Iris pigment epithelial cell (primary cell): ENCODE data around the gene ANKS3.
"Not testable (repeated sequence)": the region's sequence is repeated elsewhere in the genome, so short reads cannot be mapped to it uniquely, and the experiment has no call there.

Source experiments
- DNase-seq: peaks from one replicate; pipeline ENCODE4 v3.0.0-alpha.2; 2011; ENCODE audit warnings: low read depth

Gene ANKS3

DNA sequence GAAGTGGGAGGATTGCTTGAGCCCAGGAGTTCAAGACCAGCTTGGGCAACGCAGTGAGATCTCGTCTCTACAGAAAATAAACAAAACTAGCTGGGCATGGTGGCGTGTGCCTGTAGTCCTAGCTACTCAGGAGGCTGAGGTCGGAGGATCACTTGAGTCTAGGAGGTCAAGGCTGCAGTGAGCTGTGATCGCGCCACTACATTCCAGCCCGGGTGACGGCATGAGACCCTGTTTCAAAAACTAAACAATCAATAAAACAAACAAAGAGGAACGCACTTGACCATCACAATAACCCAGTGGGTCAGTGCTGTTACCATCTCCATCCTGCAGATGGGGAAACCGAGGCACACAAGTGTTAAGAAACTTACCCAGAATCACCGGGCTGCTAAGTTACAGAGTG is 19.2 kb upstream of the ANKS3 start:
- DNase-seq, result no peak

DNA sequence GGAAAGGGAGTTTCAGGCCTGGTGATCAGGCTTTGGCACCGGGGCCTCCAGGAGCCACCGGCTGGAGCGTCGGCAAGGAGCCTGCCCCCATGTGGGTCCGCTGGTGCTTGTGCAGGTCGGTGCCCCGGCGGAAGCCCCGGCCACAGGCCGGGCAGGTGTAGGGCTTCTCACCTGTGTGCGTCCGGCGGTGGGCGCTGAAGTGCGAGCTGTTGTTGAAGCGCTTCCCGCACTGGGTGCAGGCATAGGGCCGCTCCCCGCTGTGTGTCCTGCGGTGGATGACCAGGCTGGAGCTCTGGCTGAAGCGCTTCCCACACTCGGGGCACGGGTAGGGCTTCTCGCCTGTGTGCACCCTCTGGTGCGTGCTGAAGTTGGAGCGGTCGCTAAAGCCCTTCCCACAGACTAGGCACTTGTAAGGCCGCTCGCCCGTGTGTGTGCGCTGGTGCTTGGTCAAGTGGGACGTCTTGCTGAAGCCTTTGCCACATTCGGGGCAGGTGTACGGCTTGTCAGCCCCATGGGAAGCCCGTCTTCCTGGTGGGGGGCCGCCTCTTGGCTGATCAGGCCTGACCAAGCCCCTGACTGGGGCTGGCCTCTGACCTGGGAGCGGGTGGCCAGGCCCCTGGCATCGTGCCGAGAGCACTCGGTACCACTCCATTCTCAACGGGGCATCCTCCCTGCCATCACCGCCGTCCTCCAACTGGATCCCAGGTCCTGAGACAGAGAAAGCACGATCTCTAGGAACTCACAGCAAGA is 18.5 kb upstream of the ANKS3 start:
- no peak for DNase-seq

DNA sequence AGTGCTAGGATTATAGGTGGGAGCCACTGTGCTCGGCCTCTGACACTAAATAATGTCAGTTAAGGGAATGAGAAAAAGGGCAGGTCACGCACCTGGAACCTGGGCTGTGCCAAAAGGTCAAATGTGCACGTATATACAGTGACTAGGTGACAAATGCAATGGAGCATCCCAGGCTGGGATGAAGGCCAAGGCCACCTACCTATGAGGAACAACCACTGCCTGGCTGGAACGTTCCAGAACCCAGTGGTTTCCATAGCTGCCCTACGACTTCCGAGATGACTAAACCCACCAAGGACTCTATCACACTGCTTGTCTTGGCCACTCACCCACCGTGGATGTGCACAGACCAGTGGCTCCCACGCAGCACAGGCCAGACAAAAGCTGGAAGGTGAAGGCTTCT is 16.8 kb upstream of the ANKS3 start:
- no peak for DNase-seq

DNA sequence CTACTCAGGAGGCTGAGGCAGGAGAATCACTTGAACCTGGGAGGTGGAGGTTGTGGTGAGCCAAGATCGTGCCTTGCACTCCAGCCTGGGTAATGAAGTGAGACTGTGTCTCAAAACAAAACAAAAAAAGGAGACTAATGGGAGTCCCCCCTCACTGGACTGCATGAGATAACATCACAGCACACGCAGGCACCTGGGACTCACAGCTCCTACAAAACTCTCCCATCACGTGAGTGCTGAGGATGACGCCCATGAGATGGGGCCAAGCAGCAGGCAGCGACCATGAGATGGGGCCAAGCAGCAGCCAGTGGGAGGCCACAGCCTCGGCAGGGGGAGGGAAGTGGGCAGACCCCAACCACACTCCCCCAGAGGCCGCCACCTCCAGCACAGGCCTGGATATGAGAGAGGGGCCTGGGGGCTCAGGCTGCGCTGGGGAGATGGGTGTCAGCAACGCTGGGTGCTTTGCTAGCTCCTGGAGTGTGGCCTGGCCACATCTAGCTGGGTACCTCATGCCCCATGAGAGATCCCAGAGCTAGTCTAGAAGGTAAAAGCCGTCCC is 15.7 kb upstream of the ANKS3 start:
- DNase-seq, result no peak

DNA sequence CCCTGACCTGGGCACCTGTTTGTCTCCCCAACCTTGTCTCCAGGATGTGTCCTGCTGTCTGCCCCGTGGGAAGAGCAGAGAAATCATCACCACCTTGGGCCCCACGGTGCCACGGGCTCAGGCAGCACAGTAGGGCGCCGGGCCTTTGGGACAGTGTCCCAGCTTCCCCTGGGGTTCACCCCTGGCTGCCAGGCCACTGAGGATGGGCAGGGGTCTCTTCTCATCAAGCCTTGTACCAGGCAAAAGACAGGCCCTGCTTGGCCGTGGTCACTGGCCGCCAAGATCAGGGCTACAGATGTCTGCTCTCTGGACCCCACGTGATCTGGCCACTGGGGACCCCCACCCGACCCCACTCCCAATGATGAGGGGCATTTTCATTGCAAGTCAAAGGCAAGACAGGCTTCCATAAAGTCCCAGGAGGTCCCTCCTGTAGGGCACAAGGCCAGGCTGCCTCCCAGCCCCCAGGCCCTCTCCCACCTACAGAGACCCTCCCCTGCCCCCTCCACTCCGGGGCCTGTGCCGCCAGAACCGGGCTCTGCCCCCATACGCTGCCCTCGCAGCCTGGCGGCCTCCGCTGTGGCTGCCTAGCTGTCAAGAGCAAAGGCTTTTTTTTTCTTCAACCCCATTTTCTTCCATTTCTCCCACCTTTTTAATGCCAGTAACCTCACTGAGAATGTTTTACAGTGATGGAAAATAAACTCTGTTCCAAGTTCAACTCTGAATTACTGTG is 14.8 kb upstream of the ANKS3 start:
- DNase-seq, result no peak

DNA sequence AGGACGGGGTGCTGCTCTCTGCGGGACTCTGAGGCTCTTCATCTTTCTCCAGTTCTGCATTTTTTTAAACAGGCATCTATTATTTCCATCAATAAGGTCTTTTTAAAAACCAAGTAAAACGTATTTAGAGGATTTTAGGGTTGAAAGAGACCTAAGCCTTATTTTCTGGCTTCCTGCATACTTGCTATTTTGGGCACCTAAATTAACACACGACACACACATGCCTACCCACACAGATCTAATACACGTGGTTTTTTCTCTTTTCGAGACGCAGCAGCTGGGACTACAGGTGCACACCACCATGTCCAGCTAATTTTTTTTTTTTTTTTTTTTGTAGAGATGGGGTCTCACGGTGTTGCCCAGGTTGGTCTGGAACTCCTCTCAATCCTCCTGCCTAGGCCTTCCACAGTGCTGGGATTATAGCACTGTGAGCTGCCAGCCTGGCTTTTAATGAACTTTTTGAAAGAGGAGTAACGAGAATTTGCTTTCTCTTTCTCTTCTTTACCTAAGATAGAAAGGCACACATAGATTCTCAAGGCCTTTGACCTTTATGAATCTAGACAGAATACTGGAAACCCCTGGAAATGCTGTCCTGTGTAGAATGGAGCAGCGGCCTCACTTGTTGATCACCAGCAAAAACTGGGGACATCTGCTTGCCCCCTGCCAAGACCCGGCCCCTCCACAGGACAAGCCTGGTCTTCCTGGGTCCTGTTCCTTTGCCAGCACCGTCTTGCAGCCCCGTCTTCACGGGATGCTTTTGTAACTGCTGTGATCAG is 14.0 kb upstream of the ANKS3 start:
- no peak for DNase-seq

DNA sequence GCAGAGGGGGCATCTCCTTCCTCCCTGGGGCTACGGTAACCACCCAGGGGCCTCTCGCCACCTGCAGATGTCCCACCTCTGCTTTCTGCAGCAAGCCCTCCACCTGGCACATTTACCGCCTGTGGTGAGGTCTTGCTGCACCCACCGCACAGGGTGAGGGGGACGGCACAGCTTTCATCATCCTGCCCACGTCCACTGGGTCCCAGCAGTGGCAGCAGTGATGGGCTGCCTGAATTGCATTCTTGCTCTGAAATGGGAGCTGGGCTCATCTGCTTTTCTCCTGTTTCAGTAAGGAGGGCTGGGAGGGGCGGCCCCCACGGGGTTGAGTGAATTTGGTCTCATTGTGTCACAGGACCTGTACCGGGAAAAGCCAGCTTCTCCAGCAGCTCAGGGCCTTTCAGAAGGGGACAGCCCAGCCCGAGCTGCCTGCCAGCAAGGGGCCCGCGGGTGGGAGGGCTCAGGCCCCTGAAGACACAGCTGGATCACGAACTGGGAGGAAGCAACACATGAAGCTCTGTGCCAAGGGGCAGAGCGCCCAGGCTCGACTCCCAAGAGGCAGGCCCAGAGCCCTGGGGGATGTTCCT is 13.0 kb upstream of the ANKS3 start:
- no peak for DNase-seq

DNA sequence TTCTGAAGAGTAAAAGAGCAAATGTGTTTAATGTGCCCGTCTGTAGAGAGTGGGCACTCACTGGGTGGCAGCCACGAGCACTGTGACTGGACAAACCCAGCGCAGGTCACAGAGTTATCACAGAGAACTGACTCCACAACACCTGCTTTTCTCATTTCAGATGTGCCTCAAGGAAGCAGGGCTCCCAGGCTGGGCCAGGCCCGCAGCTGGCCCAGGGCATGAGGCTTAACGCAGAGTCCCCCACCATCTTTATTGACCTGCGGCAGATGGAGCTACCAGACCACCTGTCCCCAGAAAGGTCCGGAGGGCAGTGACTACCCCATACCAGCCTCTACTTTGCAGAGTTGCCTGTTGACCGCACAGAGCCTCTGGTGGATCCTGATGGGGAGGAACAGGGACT is 12.1 kb upstream of the ANKS3 start:
- DNase-seq, result no peak

DNA sequence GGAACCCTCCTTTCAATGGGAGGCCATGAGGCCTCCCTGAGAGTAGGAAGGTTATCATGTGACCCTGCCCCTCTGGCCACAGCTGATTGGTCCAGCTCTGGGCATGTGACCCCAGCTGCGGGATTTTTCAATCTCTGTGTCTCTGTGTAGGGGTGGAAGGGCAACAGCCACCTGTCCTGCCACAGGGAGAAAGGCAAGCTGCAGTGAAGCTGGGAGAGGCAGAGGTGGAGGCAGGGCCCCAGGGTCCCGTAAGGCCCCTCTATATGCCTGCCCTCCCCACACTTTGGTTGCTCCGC is 11.2 kb upstream of the ANKS3 start:
- DNase-seq, result no peak

DNA sequence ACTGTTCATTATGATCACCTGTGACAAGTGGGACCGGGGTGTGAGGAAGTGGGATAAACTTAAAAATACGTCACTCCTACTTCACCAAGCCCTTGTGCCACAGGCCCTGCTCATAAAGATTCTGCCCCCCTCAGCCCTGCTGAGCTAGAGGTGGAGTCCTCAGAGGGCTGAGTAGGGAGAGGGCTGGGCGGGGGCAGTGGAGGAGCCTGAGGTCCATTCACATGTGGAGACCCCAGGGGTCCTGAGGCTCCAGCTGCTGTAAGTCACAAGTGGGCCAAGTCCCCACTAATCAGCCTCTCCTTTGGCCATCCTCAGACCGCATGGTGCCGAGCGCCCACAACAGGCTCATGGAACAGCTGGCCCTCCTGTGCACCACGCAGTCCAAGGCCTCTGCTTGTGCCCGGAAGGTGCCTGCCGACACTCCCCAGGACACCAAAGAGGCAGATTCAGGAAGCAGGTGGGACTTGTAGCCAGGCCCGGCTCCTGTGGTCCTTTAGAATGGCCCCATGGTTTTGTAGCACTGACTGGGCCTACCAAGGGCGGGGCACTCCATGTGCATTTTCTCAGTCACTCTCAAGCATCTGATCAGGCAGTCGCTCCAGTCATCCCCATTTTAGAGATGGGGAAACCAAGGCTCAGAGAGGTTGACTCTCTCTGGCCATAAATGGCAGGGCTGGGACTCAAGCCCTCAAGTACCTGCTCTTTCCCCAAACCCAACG is 10.6 kb upstream of the ANKS3 start:
- no peak for DNase-seq

DNA sequence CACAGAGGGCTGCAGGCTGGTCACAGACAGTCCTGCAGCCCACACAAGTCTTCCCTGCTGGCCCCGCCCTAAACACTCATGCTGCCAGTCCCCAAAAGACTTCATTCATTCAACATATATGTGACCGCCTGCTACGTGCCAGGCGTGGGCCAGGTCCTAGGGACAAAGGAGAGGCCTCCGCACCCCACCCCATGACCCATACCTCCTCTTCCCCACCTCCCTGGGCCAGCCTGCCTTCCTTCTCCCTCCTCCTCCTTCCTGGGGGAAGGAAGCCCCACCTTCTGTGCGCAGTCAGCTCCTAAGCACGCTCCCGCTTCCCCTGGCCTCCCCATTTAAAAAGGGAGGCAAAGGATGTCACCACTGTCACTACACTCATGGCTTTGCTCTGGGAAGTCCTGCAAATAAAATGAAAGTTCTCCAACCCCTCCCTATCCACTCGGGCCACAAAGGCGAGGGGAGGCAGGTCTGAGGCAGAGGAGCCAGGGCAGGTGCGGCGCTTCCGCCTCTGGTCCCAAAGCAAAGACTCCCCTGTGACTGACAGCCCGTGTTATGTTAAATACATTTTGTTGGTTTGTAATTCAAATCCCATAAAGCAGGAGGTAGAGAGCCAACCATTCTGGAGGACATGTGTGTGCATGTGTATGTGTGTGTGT is 9.3 kb upstream of the ANKS3 start:
- no peak for DNase-seq

DNA sequence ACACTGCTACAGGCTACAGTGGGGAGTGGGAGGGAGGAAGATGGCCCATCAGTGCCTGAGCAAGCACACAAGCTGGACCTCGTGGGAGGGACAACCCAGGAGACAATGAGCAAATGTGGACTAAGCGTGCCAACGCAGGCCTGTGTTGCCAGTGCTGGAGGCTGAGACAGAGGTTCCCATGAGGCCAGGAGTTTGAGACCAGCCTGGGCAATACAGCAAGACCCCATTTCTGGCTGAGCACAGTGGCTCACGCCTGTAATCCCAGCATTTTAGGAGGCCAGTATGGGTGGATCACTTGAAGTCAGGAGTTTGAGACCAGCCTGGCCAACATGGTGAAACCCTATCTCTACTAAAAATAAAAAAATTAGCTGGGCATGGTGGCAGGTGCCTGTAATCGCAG is 4.3 kb upstream of the ANKS3 start:
- not testable (repeated sequence) for DNase-seq

DNA sequence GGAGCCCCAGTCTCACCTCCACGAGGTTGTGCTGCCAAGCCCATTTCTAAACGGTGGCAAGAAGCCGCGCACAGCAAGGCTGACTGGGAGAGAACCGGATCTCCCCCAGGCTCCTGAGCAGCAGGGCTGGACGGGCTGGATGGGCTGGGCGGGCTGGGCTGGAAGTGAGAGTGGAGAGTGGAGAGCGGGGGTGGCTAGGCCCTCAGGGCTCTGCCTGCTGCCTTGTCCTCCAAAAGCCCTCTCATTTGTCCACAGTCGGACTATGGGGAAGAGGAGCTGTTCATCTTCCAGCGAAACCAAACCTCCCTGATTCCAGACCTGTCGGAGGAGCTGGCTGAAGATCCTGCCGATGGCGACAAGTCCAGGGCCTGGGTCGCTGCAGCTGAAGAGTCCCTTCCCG is 3.5 kb upstream of the ANKS3 start:
- DNase-seq, result no peak

DNA sequence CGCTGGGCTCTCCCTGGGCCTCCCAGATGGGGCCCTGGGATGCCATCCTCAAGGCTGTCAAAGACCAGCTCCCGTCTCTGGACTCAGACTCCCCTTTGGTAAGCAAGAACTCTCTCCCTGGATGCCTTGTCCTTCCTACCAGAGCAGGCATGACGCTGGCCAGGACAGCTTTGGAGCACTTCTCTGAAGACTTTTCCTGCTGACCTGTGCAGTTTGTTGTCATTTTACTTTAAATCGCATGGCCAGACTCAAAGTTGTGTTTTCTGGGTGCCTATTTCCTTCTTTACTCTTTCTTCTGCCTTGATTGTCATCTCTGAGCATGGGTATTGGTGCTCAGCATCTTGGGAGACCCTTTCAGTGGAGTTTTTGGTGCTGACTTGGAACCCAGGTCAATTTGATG is 2.5 kb upstream of the ANKS3 start:
- DNase-seq, result no peak

DNA sequence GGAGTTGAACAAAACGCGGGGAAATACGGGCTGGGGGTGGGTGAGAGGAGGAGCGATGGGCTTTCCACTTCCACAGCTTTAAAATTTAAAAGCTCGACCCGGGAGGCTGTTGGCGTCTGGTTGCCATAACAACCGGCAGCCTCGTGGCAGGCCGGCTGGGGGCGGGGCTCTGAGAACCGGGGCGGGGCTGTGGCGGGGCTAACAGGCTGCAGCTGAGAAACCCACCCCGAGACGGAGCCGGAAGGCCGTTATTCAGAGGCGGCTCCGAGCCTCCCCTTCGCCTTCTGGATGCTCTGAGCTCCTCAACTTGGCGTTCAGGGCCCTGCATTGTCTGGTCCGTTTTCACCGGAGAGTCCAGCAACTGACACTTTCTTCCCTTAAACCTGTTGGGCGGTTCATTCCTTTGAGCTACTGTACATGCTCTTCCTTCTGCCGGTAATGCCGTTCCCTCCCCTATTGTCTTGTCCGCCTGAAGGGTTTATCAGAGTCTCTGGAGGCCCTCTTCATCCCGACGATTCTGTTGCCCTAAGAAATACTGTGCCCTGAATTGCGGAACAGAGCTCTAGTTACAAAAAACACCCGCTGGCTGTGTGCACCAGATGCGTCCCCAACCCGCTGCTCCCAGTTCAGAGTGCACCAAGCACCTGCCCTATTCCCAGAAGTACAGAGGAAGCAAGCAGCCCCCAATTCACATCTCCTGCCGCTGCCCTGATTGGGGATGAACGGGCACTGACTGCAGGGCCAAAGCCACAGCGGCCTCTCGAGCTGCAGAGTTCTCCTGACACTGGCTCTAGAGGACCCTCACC is 862 bp upstream of the ANKS3 start:
- peak; percentile 70 for DNase-seq

DNA sequence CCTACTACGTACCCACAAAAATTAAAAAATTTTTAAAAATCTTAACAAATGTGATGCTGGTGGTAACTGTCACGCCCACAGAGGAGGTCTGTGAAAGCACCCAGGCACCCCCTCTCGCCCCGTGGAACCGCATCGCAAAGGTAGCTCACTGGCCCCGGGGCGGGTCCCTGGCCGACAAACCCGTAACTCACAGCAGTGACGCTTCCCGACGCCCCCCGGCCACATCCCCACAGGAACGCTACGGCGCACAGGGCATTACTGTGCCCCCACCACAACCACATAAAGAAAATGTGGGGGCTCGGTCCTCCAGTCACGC is 366 bp downstream of the ANKS3 start:
- no peak for DNase-seq

DNA sequence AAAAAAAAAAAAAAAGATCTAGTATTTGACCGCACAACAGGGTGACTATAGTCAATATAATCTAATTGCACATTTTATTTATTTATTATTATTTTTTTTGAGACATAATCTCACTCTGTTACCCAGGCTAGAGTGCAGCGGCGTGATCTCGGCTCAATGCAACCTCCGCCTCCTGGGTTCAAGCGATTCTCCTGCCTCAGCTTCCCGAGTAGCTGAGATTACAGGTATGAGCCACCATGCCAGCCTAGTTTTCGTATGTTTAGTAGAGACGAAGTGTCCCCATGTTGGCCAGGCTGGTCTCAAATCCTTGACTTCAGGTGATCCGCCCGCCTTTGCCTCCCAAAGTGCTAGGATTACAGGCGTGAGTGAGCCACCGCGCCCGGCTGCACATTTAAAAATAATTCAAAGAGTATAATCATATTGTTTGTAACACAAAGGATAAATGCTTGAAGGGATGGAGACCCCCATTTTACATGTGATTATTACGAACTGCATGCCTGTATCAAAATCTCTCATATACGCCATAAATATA is 794 bp downstream of the ANKS3 start:
- DNase-seq, result no peak

DNA sequence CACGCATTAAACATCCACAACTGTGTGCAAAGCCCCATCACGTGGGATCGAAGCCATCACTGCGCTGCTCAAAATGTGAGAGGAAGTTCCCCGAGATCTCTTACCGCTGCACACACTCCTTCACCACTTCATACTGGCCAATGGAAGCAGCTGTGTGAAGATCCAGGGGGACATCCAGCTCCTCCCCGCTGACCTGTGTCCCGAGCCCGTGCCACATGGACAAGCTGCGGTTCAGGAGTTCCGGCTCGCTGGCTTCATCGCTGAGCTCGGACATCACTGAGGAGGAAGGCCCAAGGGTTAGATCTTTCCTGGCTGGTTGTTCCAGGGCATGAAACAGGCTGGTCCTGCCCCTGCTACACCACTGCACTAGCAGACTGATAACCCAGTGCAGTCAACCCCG is 4.2 kb downstream of the ANKS3 start:
- DNase-seq, result no peak

DNA sequence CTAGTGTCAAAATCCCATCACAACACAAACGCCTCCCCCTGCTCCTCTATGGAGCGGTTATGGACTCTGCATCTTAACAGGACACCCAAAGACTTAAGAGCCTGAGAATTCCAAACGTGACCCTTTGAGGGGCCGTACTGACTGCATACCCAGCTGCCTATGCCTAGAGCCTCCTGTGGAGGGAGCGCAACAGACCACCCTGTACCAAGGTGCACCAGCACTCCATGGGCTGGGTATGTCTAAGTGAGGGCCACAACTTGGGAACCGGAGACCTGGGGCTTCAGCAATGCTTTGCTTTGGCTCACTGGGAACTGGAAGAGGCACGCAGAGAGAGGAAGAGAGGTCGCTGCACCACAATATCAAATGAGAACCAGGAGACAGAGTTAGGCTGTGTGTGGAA is 5.4 kb downstream of the ANKS3 start:
- DNase-seq, result no peak

DNA sequence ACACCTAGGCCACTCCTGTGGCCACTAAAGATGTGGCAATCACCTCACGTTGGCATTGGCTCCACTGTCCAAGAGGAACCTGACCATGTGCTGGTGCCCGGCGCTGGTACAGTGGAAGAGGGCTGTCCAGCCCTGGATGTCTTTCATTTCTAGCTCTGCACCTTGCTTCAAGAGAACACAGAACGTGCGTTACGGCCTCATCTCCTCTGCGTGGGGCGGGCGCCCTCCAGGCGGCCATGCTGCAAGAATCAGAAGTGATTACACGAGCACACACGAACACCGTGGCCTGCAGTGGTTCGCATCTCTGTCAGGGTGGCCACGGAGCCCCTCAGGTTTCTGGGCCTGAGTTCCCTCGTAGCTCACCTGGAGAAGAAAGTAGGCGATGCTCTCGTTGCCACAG is 7.5 kb downstream of the ANKS3 start:
- DNase-seq, result no peak
